DOHH2 (cell line): Measurements from ENCODE around the gene BTLA.

ENCODE experiments used
- EZH2phosphoT487 ChIP-seq: fragments of 200-600 bp; sonication (generic); IDR thresholded peaks from 2 replicates; pipeline ENCODE4 v1.6.1; 2017; ENCODE audit warnings: borderline replicate concordance, mild to moderate bottlenecking, antibody characterized with exemption, low read length, moderate library complexity, mixed read lengths
- TF ChIP-seq, protein P1 (sequence below): fragments of 200-600 bp; sonication (generic); IDR thresholded peaks from one replicate; pipeline ENCODE4 v1.5.1; 2014; ENCODE audit warnings: antibody characterized with exemption, mild to moderate bottlenecking, low read depth, low read length; ENCODE audit not compliant: poor library complexity, severe bottlenecking

- TF ChIP-seq EZH2phosphoT487, result no peak
- TF ChIP-seq, protein P1, sequence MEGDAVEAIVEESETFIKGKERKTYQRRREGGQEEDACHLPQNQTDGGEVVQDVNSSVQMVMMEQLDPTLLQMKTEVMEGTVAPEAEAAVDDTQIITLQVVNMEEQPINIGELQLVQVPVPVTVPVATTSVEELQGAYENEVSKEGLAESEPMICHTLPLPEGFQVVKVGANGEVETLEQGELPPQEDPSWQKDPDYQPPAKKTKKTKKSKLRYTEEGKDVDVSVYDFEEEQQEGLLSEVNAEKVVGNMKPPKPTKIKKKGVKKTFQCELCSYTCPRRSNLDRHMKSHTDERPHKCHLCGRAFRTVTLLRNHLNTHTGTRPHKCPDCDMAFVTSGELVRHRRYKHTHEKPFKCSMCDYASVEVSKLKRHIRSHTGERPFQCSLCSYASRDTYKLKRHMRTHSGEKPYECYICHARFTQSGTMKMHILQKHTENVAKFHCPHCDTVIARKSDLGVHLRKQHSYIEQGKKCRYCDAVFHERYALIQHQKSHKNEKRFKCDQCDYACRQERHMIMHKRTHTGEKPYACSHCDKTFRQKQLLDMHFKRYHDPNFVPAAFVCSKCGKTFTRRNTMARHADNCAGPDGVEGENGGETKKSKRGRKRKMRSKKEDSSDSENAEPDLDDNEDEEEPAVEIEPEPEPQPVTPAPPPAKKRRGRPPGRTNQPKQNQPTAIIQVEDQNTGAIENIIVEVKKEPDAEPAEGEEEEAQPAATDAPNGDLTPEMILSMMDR, result no peak
Measured at GRCh38 chr3:112482675-112483074, 16.6 kb downstream of the BTLA start.
